Hepatocyte (in vitro differentiated cells): ENCODE measurements around the gene KRTAP10-8. TPM values are rescaled to one million over a fixed set of nuclear protein-coding genes. Genes with fewer than 3 reads are reported as not detected.

Experiments
- DNase-seq: peaks from one replicate; pipeline ENCODE4 v3.0.0-alpha.2; 2016; ENCODE audit warnings: low spot score
- H2AFZ ChIP-seq: fragments of 200-600 bp; sonication (generic); 2 replicates; pipeline ENCODE4 v1.6.0; 2016; ENCODE audit warnings: antibody characterized with exemption, mild to moderate bottlenecking
- H3K27ac ChIP-seq: fragments of 200-600 bp; sonication (generic); 2 replicates; pipeline ENCODE4 v1.5.1; 2016; ENCODE audit warnings: mild to moderate bottlenecking
- H3K27me3 ChIP-seq: fragments of 200-600 bp; sonication (generic); 2 replicates; pipeline ENCODE4 v1.6.1; 2016
- H3K36me3 ChIP-seq: fragments of 200-600 bp; sonication (generic); replicated peaks from 2 replicates; pipeline ENCODE4 v1.5.1; 2016; ENCODE audit warnings: low read depth; ENCODE audit not compliant: insufficient read depth
- H3K4me1 ChIP-seq: fragments of 200-600 bp; sonication (generic); 2 replicates; pipeline ENCODE4 v1.5.1; 2016; ENCODE audit warnings: mild to moderate bottlenecking, moderate library complexity; ENCODE audit not compliant: insufficient read depth
- H3K4me2 ChIP-seq: fragments of 200-600 bp; sonication (generic); 2 replicates; pipeline ENCODE4 v1.6.0; 2016
- H3K4me3 ChIP-seq: fragments of 200-600 bp; sonication (generic); 2 replicates; pipeline ENCODE4 v1.5.1; 2016; ENCODE audit warnings: mild to moderate bottlenecking
- H3K79me2 ChIP-seq: fragments of 200-600 bp; sonication (generic); 2 replicates; pipeline ENCODE4 v1.6.0; 2017; ENCODE audit warnings: mild to moderate bottlenecking
- H3K9me2 ChIP-seq: fragments of 200-600 bp; sonication (generic); replicated peaks from 2 replicates; pipeline ENCODE4 v1.6.0; 2017; ENCODE audit warnings: mild to moderate bottlenecking; ENCODE audit not compliant: insufficient read depth
- H3K9me3 ChIP-seq: fragments of 200-600 bp; sonication (generic); 2 replicates; pipeline ENCODE4 v1.5.1; 2016; ENCODE audit warnings: low read depth, mild to moderate bottlenecking
- H4K20me1 ChIP-seq: fragments of 200-600 bp; sonication (generic); 2 replicates; pipeline ENCODE4 v1.6.0; 2016; ENCODE audit warnings: mild to moderate bottlenecking; ENCODE audit not compliant: insufficient read depth, poor library complexity, severe bottlenecking
- EZH2 ChIP-seq: fragments of 200-600 bp; sonication (generic); IDR thresholded peaks from 2 replicates; pipeline ENCODE4 v1.6.1; 2016; ENCODE audit warnings: antibody characterized with exemption, mild to moderate bottlenecking, borderline replicate concordance
- EZH2phosphoT487 ChIP-seq: fragments of 200-600 bp; sonication (generic); IDR thresholded peaks from one replicate; pipeline ENCODE4 v1.6.1; 2018; ENCODE audit warnings: antibody characterized with exemption, mild to moderate bottlenecking, low read depth, moderate library complexity; ENCODE audit not compliant: unreplicated experiment, severe bottlenecking
- WGBS: methylation state at CpG from one replicate; pipeline ENCODE4 v1.1.6; 2016; ENCODE audit warnings: low lambda C conversion rate; ENCODE audit errors: missing lambda C conversion rate; 5-methylcytosine and 5-hydroxymethylcytosine counted together
- polyA plus RNA-seq: library from polyadenylated mRNA; unstranded; fragments of >200 nt; fragmentation: Nextera tagmentation; extraction: Ambion mirVana; gene quantifications from 2 replicates; pipeline ENCODE4 v1.2.1, GENCODE V29; 2016
- total RNA-seq: library from RNA; depleted of rRNA; stranded (reverse); fragments of >200 nt; gene quantifications from 2 replicates; pipeline ENCODE4 v1.2.3, GENCODE V29; 2014
- TF ChIP-seq, protein P1 (sequence below): fragments of 200-600 bp; sonication (generic); IDR thresholded peaks from 2 replicates; pipeline ENCODE4 v1.5.1; 2016; ENCODE audit warnings: antibody characterized with exemption, mild to moderate bottlenecking; ENCODE audit not compliant: poor library complexity

KRTAP10-8 gene
- total and polyA plus RNA-seq, 2 experiments from 2014 or later: not detected

DNA sequence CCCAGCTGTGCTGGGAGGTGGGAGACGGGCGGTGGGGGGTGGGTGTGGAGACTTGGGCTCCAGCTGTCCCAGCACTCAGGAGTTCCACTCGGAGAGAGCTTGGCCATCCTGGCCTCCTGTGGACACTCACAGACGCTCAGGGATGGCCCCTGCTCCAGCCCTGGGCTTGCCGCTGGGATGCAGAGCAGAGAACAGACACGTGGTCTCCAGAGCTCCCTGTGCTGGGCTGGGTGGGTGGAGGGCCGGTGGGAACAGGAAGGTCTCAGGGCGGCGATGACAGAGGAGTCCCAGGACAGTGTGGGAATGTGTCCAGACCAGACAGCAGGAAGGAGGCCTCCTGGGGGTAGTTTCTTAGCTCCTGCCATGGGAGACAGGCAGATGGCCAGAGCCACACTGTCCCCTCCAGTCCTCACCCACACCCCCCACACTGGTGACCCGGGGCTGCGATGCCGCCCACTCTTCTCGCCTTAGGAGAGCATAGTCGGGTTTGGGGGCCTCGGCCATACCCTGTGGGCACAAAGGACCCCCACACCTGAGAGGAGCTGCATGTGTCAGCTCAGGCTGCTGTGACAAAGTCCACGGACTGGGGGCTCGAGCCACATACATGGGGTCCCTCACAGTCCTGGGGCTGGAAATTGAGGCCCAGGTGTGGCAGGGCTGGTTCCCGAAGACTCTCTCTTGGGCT, 17.0 kb downstream of the KRTAP10-8 start:
- TF ChIP-seq EZH2 (no peak), EZH2phosphoT487 (no peak)
- TF ChIP-seq, protein P1, sequence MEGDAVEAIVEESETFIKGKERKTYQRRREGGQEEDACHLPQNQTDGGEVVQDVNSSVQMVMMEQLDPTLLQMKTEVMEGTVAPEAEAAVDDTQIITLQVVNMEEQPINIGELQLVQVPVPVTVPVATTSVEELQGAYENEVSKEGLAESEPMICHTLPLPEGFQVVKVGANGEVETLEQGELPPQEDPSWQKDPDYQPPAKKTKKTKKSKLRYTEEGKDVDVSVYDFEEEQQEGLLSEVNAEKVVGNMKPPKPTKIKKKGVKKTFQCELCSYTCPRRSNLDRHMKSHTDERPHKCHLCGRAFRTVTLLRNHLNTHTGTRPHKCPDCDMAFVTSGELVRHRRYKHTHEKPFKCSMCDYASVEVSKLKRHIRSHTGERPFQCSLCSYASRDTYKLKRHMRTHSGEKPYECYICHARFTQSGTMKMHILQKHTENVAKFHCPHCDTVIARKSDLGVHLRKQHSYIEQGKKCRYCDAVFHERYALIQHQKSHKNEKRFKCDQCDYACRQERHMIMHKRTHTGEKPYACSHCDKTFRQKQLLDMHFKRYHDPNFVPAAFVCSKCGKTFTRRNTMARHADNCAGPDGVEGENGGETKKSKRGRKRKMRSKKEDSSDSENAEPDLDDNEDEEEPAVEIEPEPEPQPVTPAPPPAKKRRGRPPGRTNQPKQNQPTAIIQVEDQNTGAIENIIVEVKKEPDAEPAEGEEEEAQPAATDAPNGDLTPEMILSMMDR: no peak
- DNase-seq: no peak
- Histone ChIP-seq H3K4me3 (no peak overlapping the region), H3K27me3 (no peaks in the 10 kb centered on the region), H2AFZ (no peak overlapping the region), H4K20me1 (no peaks in the 10 kb centered on the region), H3K9me3 (no peaks in the 10 kb centered on the region), H3K36me3 (no peaks in the 10 kb centered on the region), H3K4me1 (no peaks in the 10 kb centered on the region), H3K27ac (no peak overlapping the region), H3K4me2 (no peak overlapping the region), H3K79me2 (no peaks in the 10 kb centered on the region), H3K9me2 (no peaks in the 10 kb centered on the region)
- WGBS: 82% methylated on average over 13 of the region's 18 CpGs

DNA sequence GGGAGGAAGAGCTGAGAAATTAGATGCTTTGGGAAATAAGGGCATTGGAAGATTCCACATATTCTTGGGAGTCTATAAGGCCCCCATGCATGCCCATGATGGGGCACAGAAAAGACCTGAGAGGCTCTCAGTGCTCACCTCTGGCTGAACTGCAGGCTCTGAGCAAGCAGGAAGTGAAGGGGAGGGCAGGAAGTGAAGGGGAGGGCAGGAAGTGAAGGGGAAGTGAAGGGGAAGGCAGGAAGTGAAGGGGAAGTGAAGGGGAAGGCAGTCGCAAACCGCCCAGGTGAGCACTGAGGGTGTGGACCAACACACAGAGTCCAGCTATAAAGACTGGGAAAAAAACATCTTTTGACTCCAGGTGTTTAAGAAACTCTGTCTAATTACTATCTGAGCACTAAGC, 18.6 kb downstream of the KRTAP10-8 start:
- H3K79me2 ChIP-seq: no peaks in the 10 kb centered on the region
- H3K36me3 ChIP-seq: no peaks in the 10 kb centered on the region
- no peaks in the 10 kb centered on the region for H3K9me3 ChIP-seq
- H3K4me1 ChIP-seq: no peaks in the 10 kb centered on the region
- H3K27me3 ChIP-seq: no peaks in the 10 kb centered on the region
- H3K4me3 ChIP-seq: no peak overlapping the region
- TF ChIP-seq EZH2: no peak
- no peak for TF ChIP-seq EZH2phosphoT487
- TF ChIP-seq, protein P1: no peak
- no peak for DNase-seq
- H3K4me2 ChIP-seq: no peak overlapping the region
- 100% methylated on average over 2 of the region's 2 CpGs for WGBS
- H3K9me2 ChIP-seq: no peaks in the 10 kb centered on the region
- no peak overlapping the region for H3K27ac ChIP-seq
- no peaks in the 10 kb centered on the region for H4K20me1 ChIP-seq
- no peak overlapping the region for H2AFZ ChIP-seq

DNA sequence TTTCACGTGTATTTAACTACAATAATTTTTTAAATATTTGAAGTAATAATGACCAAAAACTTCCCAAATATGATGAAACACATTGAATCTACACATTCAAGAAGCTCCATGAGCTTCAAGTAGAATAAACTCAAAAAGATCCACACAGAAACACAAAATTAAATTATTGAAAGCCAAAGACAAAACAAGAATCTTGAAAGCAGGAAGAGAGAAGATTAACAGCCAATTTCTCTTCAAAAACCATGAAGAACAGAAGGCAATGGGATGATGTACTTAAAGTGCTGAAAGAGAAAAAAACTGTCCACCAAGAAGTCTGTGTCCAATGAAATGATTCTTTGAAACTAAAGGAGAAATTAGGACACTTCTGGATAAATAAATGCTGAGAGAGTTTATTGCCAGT, 20.2 kb downstream of the KRTAP10-8 start:
- no peak for DNase-seq
- Histone ChIP-seq H3K27me3 (no peaks in the 10 kb centered on the region), H3K79me2 (no peaks in the 10 kb centered on the region), H3K4me2 (no peak overlapping the region), H3K4me1 (no peaks in the 10 kb centered on the region), H2AFZ (no peak overlapping the region), H4K20me1 (no peaks in the 10 kb centered on the region), H3K27ac (no peak overlapping the region), H3K36me3 (no peaks in the 10 kb centered on the region), H3K9me2 (no peaks in the 10 kb centered on the region), H3K9me3 (no peaks in the 10 kb centered on the region), H3K4me3 (no peak overlapping the region)
- 93% methylated on average over 1 of the region's 1 CpG for WGBS
- TF ChIP-seq, protein P1: no peak
- TF ChIP-seq EZH2: no peak
- TF ChIP-seq EZH2phosphoT487: no peak
